HG02970 (cell line): ENCODE measurements around the gene SDSL.

Source experiments
- ATAC-seq: cut with Tn5 transposase; IDR thresholded peaks from one replicate; pipeline ENCODE4 v1.9.1; 2021; ENCODE audit warnings: mild to moderate bottlenecking, moderate library complexity, moderate number of reproducible peaks; ENCODE audit not compliant: unreplicated experiment, low FRiP score

Gene SDSL

GRCh38 chr12:113477171-113477841, 55.1 kb downstream of the SDSL start:
- no peak for ATAC-seq

GRCh38 chr12:113477842-113478215, 55.6 kb downstream of the SDSL start:
- no peak for ATAC-seq

GRCh38 chr12:113478351-113479011, 56.3 kb downstream of the SDSL start:
- ATAC-seq, result no peak

- ATAC-seq, result no peak
These were observed 57.0 kb downstream of the SDSL start for GRCh38 chr12:113479216-113479589.

- ATAC-seq, result no peak
These were observed 57.6 kb downstream of the SDSL start for GRCh38 chr12:113479590-113480335.

GRCh38 chr12:113480336-113480971, 58.3 kb downstream of the SDSL start:
- no peak for ATAC-seq

GRCh38 chr12:113482334-113482733, 60.2 kb downstream of the SDSL start:
- ATAC-seq, result no peak

GRCh38 chr12:113485330-113485729, 63.1 kb downstream of the SDSL start:
- ATAC-seq, result no peak

GRCh38 chr12:113486722-113487121, 64.5 kb downstream of the SDSL start:
- no peak for ATAC-seq
